HG03196 (cell line): ENCODE measurements around the gene AXDND1.

Experiments used
- ATAC-seq: cut with Tn5 transposase; IDR thresholded peaks from one replicate; pipeline ENCODE4 v1.9.1; 2021; ENCODE audit not compliant: unreplicated experiment

AXDND1 gene

DNA sequence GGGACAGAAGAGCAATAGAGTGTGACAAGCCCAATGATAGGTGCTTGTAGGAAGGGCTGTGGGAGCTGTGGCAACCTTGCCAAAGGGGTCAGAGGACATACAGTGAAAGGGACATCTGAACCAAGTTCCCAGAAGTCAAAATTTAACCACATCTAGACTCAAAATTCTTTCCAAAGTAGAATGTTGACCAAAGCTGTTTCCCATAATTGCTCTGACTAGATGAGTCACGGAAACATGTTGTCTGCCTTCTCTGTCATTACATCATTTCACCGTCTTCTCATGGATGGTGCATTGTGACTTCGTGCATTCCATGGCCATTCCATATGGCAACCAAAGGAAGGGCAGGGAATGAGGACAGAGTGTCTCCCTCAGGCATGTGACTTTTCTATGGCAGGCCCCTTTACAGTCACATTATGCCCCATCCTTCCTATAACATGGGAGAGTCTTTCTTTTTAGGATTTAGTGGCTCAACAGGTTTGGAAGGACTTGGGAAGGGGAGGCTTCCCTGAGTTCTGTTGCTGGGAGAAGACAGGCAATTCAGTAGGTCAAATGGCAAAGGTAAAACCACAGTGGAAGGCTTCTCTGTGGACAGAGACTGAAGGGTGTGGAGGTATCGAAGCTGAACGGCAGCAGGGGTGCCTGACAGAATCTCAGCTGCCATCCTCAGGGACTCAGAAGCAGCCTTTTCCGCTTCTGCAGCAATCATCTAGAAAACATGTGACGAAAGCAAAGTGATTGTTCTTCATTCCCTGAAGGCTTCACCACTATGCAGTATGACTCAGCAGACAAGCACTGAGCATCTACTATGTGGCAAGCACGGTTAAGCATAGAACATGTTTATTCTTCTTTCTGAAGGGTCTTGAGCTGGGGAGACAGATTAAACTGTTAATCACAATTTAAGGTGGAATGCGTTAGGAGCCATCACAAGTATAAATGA is 185.2 kb downstream of the AXDND1 start:
- peak; percentile 65 for ATAC-seq

DNA sequence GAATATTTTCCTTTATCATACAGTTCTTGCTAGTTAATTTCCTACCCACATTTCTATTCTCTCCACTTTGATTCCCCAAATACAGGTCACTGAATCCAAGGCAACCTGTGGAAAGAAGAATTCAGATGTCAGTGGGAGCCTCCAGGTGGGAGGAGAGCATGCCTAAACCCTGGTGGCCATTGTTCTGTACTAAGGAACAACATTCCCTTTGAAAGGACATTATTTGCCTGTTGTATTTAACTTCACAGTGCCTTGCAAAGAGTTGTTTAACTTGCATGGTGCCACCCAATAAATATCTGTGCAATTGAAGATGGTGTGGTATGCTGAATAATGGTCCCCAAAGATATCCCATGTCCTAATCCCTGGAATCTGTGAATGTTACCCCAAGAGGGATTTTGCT is 188.7 kb downstream of the AXDND1 start:
- ATAC-seq = no peak

DNA sequence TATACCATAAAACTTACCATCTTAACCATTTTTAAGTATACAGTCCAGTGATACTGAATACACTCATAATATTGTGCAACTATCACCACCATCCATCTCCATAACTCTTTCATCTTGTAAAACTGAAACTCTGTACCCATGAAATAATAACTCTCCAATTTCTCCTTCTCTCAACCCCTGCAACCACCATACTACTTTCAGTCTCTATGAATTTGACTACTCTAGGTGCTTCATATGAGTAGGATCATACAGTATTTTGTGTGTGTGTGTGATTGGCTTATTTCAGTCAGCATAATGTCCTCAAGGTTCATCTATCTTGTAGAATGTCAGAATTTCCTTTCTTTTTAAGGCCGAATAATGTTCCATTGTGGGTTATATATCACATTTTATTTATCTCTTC is 192.3 kb downstream of the AXDND1 start:
- ATAC-seq = no peak

DNA sequence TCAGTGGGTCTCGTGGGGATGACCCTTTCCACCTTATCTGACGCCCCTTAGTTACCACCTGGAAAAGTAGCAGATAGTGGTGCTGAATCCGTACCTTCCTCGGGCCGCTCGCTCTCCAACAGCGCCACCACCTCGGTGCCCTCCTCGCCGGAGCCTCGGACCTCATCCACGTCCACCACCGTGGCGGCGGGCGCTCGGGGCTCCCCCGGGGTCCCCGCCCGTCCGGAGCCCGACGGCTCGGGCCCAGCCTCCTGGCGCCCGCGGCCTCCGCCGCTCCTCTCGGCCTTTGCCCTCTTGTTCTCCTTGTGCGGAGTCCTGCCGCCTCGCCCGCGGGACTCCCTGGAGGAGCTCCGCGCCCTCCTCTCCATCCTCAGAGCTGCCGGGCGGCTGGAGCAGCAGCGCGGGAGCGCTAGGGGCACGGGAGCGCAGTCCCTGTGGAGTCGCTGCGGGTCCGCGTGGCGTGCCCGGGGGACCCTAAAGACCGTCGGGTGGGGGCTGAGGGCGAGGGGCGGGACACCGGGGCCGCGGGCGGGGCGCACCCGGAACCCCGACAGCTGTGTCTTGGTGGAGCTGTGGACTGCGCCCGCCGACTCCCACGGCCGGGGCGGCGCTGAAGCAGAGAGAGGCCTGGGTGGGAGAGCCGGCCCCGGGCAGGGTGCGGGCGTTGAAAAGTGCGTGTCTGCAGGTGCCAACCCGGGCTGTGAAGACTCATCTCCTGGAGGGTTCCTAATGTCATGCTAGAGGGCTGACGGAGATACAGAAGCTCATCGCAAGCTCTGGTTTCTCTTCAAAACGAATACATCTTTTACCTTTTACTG is 209.9 kb downstream of the AXDND1 start, which contains the start of gene NPHS2:
NPHS2 (minus strand) TSS at position 452 of the 818 bp plus-strand sequence; CDS start at position 368, 84 bp downstream.
- ATAC-seq = no peak

DNA sequence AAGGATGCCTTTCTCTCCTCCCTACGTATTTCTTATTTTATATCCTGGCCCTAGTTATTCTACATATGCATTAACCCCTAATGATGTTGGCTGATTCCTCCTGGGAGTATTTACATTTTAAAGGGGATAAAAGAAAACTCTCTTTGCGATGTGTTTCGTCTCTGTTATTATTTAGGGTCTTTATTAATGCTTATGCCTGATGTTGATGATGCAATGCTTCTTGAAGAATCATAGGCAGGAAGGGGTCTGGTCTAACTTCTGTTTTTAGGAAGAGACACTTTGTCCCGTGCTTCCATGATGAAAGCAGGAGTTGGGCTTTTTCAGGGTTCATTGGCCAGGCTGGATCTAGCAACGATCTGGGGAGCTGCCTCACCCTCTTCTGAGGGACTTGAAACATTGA is 210.7 kb downstream of the AXDND1 start:
- no peak for ATAC-seq

DNA sequence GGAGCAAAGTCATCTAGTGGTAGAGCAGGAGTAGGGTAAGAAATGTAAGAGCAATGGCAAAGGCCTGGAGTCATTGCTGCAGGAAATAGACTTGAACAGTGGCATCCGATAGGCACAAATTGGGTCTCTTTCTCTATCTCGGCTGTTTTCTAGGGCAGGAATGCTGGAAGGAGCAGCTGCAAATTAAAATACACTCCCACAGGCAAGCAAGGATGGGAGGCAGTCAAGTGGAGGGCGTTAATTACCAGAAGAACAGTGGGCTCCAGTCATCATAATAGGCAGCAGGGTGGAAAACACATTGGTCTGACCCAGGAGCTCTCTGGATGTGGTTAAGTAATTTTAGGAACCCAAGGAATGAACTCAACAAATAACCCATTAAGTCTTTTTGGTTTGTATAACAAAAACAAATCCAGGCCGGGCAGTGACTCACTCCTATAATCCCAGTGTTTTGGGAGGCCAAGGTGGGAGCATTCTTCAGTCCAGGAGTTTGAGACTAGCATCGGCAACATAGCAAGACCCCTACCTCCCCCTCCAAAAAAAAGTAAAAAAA is 218.1 kb downstream of the AXDND1 start:
- ATAC-seq = no peak

DNA sequence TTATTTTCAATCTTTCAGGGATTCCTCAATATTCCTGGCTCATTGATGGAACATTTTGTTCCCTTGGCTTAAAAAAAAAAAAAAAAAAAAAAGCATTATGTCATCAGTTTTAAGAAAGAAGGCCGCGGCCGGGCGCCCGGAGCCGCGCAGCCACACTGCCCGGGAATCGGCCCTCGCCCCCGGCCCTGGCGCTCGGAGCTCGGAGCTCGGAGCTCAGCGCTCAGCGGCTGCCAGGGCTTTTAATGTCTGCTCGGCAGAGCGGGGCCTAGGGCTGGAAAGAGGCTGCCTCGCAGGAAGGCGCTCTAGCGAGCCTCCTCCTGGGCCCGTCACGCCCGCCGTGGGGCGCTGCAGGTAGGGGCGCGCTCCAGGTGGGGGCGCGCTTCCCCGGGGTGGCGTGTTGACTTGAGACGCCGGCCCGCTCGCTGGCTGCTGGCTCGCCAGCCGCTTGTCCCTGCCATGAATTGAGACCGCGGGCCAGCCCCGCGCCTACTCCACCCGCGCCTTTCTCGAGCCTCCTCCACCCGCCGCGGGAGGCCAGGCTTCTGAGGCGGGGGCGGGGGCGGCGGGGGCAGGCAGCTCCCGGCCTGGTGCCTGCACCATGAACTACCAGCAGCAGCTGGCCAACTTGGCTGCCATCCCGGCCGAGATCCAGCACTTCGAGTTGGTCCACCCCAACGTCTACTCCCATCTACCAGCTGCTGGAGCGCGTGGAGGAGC is 220.5 kb downstream of the AXDND1 start:
- ATAC-seq = no peak

DNA sequence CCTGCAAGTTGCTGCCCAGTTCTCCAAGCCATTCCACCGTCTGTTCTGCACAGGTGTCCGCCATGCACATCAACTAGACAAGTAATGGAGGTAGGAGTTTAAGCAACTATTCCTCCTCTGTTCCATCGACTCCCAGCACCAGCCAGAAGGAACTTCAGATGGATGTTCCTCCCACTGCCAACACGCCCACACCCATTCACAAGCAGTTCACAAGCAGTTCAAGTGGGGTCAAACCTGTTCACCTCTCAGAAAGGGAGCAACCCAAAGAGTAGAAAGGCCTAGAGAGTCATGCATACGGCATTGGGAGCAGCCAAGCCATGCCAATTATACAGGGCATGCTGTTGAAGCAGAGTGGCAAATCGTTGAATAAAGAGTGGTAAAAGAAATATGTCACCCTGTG is 221.6 kb downstream of the AXDND1 start:
- ATAC-seq = no peak

DNA sequence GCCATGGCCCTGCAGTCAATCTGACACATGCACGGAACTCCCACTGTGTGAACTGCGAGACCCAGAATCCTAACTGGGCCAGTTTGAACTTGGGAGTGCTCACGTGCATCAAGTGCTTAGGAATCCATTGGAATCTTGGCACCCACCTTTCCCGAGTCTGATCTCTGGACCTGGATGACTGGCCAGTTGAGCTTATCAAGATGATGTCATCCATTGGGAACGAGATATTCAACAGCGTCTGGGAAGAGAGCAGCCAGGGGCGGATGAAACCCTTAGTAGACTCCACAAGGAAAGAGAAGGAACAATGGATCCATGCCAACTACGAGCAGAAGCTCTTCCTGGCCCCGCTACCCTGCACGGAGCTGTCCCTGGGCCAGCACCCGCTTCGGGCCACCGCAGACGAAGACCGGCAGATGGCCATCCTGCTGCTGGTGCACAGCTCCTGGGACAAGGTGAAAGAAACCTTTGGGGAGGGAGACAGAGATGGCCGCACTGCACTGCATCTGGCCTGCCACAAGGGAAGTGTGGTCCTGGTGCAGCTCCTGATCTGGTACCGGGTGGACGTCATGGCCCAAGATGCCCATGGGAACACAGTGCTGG is 222.8 kb downstream of the AXDND1 start:
- ATAC-seq = no peak

DNA sequence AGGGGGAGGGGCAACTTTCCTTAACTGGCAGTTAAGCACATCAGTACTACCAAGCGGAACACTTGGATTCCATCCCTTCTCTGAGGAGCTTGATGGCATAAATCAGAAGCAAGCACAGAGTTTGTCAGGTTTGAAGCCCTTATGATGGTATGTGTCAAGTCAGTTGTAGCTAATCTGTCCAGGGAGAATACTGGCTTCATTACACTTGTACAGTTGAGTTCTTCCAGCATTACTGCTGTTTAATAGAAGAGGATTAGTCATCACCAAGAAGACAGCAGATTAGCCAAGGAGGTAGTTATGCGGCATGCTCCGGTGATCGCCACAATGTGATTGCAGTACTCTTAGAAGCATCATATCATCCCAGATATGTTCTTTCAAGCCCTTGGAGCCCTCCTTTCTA is 223.7 kb downstream of the AXDND1 start:
- ATAC-seq = no peak

DNA sequence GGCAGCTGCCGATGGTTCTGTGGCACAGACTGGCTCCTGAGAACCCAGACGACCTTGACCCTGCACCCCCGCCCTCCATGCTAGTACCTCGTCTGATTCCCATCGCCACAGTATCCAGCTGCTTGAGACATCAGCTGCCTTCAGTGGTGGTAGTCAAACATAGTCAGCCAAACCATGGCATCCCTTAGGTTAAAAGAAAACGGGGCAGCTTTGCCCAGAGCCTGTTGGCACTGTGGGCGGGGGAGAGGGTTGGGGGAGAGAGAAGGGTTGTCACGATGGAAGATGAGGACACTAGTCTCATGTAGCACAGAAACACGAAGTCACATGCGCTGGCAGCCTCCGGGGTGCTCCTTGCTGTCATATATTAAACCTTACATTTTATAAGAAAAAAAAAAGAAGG is 224.9 kb downstream of the AXDND1 start:
- no peak for ATAC-seq

DNA sequence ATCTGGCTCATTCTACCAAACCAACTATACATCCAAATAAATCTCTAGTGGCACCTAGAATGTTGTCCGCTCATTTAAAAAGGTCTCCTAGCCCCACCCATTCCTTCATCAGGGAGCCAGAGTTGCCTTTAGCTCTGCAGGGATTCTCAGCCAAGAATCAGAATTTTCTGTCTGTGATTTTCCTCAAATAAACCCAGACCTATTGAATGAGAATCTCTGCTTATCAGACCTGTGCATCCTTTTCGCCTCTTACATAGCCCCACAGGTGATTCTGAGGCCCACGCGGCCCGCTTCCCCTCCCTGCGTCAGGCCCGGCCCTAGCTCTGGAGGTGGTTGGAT is 225.5 kb downstream of the AXDND1 start:
- ATAC-seq = no peak

DNA sequence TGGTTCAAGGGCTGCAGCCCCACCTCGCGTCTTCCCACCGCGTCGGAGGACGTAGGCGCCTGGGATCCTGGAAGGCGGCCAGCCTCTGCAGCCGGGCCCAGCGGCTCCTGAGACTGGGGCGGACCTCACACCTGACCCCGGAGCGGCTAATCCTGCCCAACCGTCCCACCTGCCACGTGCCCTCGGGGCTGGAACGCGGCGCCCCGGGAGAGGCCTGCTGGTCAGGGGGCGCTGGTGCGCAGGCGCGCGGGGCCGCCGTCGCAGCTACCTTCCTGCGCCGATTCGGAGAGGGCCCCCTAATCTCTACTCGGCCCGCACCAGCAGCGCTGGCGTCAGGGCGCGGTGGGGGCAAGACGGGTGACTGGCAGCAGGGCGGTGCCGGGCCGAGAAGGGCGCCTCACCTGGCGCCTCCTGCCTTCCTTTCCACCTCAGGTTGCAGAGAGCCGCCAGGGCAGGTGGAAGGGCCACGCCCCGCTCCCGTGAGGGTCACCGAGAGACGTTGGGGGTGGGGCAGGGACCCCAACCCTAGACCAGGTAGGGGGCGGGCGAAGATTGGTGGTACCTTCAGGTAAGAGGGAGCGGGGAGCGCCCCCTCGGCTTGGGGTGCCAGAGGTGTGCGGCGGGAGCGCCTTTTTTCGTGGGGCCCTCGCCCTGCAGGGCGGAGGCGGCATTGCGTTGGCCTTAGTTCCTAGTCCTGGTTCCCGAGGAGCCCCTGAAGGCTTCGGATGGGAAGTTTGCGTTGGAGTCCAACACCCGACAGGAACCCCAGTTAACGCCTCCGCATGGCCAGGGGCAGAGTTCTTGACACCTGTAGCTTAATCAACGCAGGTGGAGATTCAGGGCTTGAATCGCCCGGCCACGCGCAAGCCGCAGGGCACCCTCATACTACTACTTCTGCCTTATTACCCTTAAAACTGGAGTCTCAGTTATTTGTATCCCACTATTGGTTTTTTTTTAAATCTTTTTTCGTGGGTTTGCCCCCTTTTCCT is 226.1 kb downstream of the AXDND1 start, which contains the start of gene TDRD5:
TDRD5 (plus strand) TSS at position 241 of the 989 bp plus-strand sequence. CDS start 784 bp downstream, outside the sequence.
- no peak for ATAC-seq

DNA sequence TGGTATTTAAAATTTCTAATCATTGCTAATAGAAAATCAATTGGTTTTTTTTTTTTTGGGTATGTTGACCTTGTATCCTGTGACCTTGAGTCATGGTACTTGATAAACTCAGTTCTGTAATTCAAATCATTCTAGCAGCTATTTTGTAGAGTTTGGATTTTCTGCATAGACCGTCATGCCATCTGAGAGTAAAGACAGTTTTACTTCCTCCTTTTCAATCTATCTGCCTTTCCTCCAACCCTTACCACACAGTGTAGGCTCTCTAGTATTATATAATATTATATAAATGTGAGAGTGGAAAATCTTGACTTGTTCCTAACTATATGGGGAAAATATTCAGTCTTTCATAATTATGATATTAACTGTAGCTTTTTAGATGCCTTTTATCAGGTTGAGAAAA is 232.9 kb downstream of the AXDND1 start:
- ATAC-seq = no peak

DNA sequence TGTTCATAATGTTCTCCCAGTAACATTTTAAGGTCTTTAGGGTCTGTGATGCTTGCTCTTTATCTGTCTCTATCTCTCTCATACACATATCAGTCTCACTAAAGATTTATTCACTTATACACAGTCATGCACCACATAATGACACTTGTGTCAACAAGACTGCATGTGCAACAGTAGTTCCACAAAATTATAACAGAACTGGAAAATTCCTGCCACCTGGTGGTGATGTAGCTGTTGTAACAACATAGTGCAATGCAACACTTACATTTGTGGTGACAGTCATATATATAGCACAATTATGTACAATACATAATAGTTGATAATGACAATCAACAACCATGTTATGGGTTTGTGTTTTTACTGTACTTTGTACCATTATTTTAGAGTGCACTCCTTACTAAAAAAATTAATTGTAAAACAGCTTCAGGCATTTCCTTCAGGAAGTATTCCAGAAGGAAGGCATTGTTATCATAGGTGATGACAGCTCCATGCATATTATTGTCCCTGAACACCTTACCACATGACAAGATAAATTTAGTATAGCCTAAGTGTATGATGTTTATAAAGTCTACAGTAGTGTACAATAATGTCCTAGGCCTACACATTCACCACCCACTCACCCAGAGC is 234.0 kb downstream of the AXDND1 start:
- ATAC-seq = no peak

DNA sequence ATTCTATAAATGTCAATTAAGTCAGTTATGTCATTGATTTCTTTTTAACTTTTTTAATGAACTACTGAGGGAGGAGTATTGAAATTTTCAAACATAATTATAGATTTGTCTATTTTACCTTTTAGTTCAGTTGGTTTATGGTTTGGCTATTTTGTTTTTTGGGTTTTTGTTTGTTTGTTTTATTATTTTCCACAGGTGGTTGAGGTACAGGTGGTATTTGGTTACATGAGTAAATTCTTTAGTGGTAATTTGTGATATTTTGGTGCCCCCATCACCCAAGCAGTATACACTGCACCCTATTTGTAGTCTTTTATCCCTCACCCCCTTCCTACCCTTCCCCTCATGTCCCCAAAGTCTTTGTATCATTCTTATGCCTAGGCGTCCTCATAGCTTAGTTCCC is 235.3 kb downstream of the AXDND1 start:
- ATAC-seq = no peak
